GM18507 (cell line): ENCODE data around the gene SPSB1.

Source experiments
- DNase-seq: peaks from one replicate; pipeline ENCODE4 v3.0.0; 2011; ENCODE audit warnings: low read depth; ENCODE audit not compliant: insufficient read length; ENCODE audit errors: extremely low spot score
- FAIRE-seq: peaks from 2 replicates; lab custom pipeline; 2011; peaks lifted over from hg19 to GRCh38; lab: Jason Lieb, UNC

SPSB1 gene

DNA sequence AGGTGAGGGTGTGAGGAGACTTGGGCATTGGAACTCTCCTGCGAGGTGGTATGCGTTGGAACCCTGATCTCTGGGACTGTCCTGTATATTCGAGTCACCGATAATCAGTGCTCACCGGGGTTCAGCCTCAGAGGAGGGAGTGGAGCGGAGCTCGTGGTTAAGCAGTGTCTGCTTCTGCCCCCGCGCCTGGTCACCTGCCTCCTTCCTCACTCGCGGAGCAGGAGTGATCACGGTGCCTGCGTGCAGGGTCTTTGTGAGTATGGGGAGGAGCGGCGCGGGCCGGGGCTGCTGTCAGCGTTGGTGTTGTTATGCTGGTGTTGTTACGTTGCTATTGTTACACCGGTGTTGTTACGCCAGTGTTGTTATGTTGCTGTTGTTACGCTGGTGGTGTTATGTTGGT is 34.8 kb upstream of the SPSB1 start:
- DNase-seq (no peak), FAIRE-seq (no peak)

DNA sequence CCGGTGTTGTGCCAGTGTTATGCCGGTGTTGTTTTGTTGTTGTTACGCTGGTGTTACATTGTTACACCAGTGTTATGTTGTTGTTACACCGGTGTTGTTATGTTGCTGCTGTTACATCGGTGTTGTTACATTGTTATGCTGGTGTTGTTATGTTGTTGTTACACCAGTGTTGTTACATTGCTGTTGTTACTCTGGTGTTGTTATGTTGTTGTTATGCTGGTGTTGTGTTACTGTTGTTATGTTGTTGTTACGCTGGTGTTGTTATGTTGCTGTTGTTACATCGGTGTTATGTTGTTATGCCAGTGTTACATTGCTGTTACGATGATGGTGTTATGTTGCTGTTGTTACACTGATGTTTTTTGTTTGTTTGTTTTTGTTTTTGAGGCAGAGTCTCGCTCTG is 34.1 kb upstream of the SPSB1 start:
- FAIRE-seq (no peak), DNase-seq (no peak)

DNA sequence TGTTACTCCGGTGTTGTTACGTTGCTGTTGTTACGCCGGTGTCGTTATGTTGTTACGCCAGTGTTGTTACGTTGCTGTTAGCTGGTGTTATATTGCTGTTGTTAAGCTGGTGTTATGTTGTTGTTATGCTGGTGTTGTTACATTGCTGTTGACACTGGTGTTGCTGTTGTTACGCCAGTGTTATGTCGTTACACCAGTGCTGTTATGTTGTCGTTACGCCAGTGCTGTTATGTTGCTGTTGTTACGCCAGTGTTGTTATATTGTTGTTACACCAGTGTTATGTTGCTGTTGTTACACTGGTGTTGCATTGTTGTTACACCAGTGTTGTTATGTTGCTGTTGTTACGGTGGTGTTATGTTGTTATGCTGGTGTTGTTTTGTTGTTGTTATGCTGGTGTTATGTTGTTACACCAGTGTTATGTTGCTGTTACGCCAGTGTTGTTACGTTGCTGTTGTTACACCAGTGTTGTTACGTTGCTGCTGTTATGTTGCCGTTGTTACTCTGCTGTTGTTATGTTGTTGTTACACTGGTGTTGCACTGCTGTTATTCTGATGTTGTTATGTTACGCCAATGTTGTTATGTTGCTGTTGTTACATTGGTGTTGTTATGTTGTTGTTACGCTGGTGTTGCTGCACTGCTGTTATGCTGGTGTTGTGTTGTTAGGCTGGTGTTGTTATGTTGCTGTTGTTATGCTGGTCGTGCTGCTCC is 32.5 kb upstream of the SPSB1 start:
- DNase-seq, result no peak
- no peak for FAIRE-seq

DNA sequence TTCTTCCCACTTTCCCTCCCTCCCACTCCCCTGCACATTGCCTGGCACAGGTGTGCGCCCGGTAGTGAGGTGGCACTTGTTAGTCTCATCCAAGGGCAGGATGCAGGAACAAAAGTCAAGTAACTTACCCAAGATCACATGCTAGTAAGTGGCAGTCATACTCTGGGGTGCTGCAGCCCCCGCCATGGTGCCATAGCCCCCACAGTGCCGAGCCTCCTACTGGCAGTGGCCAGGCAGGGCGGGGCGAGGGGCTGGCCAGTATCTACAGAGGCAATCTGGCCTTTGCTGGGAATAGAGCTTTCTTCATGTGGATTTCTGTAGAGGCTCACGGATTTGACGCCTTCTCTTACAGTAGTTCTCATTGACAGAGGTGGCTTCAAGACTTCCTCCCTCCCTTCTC is 31.2 kb upstream of the SPSB1 start:
- DNase-seq, result no peak
- FAIRE-seq, result no peak

DNA sequence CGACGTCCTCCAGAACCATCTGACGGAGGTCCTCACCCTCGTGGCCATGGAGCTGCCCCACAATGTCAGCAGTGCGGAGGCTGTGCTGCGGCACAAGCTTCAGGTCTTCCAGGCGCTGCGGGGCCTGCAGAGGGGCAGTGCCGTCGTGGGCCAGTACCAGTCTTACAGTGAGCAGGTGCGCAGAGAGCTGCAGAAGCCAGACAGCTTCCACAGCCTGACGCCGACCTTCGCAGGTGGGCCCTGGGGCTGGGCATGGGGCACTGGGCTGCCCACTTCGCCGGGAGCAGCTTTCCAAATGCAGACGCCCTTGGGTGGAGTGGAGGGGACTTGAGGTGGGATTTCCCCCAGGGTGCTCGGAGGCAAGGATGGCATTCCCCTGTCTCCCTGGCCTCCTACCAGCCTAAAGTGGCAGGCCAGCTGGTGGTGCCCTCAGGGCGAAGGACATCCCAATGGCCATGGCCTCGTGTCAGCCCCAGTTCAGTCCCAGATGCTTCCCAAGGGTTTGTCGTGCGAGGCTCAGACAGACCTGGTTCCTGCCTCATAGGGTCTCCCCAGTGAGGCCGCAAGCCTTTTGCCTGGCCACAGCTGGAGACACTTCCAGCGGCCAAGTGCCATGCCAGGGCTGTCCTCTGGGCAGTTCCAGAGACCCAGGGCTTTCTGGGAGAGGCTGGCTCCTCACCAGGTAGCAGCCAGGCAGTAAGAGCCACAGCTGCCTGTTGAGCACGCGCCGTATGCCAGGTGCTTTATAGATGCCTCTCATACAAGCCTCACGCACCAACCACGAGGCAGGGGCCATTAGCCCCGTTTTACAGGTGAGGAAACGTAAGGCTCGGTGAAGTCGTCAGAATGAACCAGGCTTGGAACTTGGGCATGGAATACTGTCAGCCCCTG is 30.4 kb upstream of the SPSB1 start:
- DNase-seq (no peak), FAIRE-seq (no peak)

DNA sequence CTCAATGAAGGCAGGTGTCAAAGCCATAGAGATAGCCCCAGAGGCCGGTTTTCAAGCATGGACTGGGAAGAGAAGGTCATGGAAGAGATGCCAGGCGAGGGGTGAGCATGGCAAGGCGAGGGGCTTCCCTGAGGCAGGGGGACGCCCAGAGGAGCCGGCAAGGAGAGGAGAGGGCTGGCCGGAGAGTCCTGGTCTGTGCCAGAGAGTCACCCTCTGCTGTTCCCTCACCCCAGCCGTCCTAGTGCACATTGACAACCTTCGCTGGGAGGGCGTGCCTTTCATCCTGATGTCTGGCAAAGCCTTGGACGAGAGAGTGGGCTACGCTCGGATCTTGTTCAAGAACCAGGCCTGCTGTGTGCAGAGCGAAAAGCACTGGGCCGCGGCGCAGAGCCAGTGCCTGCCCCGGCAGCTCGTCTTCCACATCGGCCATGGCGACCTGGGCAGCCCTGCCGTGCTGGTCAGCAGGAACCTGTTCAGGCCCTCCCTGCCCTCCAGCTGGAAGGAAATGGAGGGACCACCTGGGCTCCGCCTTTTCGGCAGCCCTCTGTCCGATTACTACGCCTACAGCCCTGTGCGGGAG is 29.3 kb upstream of the SPSB1 start:
- DNase-seq (no peak), FAIRE-seq (no peak)

DNA sequence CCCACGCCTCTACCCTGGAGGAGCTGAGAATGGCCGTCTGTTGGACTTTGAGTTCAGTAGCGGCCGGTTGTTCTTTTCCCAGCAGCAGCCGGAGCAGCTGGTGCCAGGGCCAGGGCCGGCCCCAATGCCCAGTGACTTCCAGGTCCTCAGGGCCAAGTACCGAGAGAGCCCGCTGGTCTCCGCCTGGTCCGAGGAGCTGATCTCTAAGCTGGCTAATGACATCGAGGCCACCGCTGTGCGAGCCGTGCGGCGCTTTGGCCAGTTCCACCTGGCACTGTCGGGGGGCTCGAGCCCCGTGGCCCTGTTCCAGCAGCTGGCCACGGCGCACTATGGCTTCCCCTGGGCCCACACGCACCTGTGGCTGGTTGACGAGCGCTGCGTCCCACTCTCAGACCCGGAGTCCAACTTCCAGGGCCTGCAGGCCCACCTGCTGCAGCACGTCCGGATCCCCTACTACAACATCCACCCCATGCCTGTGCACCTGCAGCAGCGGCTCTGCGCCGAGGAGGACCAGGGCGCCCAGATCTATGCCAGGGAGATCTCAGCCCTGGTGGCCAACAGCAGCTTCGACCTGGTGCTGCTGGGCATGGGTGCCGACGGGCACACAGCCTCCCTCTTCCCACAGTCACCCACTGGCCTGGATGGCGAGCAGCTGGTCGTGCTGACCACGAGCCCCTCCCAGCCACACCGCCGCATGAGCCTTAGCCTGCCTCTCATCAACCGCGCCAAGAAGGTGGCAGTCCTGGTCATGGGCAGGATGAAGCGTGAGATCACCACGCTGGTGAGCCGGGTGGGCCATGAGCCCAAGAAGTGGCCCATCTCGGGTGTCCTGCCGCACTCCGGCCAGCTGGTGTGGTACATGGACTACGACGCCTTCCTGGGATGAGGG is 28.5 kb upstream of the SPSB1 start:
- FAIRE-seq (no peak), DNase-seq (no peak)

DNA sequence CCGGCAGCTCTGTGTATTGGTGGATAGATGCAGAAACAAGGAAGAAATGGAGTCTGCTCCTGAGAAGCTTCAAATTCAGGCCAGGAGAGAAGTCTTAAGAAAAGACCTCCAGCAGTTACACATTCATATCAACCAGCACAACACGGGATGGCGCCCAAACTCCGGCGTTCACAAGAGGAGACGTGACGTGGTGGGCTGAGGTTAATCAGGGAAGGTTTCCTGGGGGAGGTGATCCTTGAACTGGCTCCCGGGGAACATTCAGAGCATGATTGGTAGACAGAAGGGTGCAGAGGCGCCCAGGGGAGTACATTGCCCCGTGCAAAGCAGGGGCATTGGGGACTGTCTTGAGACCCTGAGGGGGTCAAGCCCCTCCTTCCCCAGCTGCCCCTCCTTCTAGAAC is 27.7 kb upstream of the SPSB1 start:
- FAIRE-seq, result no peak

DNA sequence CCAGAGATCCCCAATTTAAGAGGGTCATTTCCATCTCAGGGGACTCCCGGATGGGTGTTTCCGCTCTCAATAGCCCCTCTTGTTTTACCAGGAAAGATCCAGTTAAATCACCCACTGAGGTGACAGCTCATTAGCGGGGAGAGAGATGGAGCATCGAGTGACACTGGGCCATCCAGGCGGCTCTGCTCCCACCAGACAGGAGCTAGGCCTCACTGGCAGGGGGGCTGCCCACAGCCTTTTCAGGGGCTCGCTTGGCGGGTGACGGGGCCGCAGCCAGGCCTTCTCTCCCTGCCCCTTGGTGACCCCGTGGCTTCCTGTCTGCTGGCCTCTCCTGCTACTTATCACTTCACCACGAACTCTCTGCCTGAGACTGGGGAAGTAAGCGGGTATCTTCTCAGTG is 26.7 kb upstream of the SPSB1 start:
- DNase-seq, result no peak

More for the DNA sequence above, 27.7 kb upstream of the SPSB1 start:
- DNase-seq, result no peak

DNA sequence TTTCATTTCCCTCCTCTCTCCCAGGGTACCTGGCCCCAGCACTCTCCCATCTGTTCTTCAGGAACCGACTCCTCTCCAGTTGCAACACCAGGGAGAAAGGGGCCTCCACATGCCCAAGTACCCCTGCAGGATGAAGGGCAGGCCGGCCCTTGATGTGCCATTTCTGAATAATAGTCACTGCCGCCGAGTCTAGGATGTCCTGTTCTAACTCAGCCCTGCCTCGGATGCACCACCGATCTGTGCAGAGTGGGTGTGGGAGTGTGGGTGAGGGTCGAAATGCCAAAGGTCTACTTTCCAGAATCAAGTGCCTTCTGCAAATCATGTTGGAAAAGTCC is 25.4 kb upstream of the SPSB1 start:
- FAIRE-seq (no peak), DNase-seq (no peak)

More for the DNA sequence above, 26.7 kb upstream of the SPSB1 start:
- FAIRE-seq, result no peak

DNA sequence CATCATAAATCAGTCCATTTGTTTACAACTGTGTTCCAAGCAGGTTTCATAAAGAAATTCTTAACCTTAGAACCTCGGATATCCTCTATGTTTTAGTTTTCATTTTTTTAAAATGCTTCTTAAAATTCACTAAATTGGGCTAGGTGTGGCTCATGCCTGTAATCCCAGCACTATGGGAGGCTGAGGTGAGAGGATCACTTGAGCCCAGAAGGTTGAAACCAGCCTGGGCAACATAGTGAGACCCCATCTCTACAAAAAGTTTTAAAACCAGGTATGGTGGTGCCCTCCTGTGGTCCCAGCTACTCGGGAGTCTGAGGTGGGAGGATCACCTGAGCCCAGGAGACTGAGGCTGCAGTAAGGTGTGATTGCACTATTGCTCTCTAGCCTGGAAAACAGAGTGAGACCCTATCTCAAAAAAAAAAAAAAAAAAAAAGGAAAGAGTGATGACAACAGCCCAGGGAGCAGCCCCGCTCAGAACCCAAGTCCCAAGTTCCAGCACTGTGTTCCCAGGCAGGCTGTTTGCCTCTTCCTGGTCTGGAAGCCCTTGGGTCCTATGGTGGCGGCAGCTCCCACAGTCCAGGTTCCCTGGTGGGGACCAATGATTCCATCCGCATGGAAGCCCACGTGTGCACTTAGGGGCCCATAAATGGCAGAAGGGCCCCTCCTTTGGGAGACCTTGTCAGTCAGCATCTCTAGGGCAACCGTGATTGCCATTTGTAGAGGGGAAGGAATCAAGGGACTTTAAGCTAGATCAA is 24.7 kb upstream of the SPSB1 start:
- FAIRE-seq (no peak), DNase-seq (no peak)

DNA sequence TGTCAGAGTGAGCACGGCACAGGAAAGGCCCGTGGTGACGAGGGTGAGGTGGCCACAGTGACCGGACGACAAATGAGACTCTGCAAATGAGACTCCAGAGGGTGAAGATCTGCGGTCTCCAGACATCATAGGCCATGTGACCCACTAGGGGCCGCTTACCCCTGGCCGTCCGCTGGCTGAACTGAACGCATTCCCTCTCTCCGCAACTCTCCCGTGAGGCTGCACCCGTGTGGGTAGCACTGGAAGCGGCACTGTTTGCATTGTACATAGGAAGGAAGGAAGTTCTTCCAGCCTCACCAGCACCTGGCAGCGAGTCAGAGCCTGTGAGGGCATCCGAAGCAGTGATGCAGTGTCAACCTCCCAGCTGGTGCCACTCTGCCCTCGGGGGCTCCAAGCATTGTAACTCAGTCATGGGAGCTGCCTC is 23.6 kb upstream of the SPSB1 start:
- DNase-seq, result no peak
- FAIRE-seq, result no peak

DNA sequence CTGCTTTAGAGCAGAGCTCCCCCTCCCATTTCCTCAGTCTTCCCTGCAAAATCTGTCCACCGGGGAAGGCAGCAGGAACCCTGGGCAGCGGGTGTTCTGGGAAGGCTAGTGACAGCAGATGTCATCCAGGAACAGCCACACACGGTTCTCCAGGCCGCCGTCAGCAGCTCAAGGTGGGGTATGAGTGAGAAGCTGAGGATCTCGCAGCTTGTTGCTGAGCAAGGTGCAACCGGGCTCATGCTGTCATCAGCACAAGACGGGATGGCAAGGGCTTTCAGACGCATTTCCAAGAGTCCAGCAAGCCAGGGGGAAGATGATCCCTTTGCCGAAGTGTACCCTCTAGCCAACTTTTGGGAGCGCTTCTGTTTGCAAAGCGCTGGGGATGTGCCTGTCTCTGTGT is 23.0 kb upstream of the SPSB1 start:
- FAIRE-seq (no peak), DNase-seq (no peak)

DNA sequence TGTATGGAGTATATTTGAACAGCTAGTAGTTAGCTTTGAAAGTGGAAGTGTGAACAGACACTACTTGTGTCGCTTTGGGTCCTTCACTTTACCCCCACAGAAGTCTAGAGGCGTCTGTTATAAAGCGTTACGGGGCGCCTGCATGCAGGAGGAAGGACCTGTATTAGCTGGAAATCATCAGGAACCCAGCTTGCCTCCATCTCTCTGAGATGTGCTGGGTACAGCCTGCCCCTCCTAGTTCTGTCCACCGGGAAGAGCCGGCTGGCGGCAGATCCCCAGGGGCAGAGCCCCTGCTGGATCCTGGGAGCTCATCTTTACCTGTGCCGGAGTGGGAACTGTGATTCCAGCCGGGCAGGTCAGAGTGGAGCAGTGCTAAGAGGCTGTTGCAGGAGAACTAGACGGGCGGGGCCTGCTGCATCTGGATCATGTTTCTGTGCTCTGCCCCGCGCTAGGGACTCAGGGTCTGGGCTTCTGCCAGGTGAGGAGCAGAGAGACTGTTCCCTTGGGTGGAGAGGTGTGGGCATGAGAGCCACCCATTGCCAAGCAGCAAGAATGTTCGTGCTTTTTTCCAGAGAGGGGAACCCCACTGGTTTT is 22.3 kb upstream of the SPSB1 start:
- no peak for FAIRE-seq
- DNase-seq, result no peak

DNA sequence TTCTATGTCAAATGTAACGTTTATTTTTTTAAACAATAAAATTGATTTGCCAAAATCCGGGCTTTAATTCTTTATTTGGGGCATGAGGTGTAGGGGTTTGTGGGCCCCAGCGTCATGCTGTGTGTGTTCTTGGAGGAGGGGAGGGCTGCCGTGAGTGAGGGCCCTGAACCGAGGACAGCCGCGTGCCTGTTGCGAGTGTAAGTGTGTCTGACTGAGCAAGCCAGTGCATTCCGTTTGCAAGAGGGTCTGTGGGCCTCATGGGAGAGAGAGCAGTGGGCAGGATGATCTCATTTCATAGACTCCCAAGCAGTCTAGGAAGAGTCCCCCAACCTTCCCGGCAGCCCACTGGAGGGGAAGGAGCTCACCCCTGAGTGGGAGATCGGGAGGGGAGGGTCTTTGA is 21.4 kb upstream of the SPSB1 start:
- DNase-seq, result no peak
- FAIRE-seq, result no peak

DNA sequence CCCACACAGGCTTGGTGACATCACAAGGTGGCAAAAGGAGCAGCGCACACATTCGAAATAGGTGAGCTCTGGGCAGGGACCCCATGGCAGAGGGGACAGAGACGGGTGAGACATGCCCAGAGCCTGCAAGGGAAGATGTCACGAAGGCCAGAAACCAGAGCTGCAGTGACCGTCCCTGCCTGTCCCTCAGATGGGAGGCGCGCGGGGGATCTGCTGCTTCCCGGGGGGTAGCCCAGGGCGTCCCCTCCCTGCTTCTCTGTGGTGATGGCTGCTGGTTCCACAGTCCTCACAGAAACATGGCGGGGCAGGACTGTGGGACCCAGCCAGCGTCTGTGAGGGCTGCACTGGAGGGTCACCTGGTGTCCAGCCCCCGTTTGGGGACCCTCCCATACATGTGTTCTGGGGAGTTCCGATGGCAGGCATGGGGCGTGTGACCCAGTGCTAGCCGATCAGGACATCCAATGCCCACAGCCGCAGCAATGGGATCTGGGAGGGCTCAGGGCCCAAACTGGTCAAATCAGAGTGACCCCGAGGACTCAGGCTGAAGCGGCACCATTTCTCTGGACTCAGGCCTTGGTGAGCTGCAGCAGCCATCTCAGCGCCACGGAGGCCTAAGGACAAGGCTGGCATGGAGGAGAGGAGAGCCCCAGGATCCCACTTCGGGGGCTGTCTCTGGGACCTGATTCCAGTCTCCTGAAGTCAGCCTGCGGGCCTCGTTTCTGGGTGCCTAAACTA is 20.7 kb upstream of the SPSB1 start:
- DNase-seq (no peak), FAIRE-seq (no peak)

DNA sequence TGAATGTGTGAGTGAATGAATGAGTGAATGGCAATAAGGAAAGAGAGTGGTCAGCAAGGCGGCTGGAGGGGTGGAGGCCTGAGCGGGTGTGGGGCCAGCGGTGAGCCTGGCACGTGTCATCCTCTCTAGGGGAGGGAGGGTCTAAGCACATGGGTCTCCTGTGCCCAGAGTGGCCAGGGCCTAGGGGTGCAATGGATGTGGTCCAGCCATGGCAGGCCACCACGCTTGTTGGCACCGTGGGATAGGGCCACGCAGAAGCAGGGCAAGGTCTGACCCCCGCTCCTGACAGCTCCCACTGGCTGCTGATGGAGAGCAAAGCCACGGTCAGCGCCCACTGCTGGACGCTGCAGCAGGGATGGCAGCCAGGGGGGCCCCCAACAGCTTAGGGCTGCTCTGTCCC is 19.5 kb upstream of the SPSB1 start:
- no peak for DNase-seq
- no peak for FAIRE-seq

DNA sequence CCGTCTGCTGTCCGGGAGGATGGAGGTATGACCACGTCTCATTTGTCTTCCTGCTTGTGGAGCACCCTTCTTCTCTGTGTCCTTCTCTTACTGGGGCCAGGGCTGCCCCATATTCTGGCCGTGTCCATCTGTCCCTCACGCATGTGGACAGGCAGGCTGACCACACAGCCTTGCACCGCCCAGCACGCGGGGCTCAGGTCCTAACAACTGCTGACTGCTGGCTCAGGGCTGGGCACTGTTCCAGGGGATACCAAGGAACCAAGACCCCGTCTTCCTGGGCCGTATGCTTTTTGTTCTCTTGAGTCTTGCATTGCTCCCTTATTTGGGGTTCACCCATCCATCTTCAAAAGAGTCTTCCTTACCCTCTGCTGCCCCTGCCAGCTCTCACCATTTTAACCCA is 17.5 kb upstream of the SPSB1 start:
- no peak for FAIRE-seq
- DNase-seq, result no peak
